ENCODE results near the gene TNNT1.

The TNNT1 gene

DNA sequence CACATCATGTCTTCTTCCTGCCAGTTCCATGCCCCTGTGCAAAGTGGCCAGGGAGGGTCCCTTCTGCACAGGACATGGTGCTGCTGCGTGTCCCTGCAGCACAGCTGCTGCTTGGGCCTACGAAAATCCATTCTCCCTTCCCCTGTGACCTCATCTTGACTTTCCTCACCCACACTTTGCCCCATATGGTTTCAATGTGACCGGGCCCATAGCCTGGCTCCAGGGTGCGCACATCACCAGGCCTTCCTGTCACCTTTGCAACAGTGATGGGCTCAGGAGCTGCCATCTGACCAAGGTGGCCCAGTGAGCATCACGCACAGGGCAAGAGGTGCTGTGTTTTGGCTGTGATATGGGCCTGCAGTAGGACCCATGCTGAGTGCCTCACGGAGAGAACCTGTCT is 42.4 kb downstream of the TNNT1 start:
- no peak for DNase-seq

- no peak for DNase-seq
Observed at GRCh38 chr19:55105237-55105636, 43.8 kb downstream of the TNNT1 start.

DNA sequence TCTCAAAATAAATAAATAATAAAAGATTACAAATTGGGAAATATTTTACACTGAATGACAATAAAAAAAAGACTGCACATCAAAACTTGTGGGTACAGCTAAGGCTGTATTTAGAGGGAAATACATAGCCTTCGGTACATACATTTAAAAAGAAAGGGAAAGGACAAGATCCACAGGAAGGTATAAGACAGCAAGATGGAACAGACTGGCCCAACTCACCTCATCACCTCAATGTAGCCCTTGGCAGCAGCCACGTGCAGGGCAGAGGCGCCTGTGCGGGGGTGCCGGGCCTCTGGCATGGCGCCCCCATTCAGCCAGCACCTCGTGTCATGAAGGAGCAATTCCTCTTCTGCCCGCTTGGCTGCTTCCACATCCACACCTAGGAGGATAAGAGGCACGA is 45.8 kb downstream of the TNNT1 start:
- no peak for DNase-seq

DNA sequence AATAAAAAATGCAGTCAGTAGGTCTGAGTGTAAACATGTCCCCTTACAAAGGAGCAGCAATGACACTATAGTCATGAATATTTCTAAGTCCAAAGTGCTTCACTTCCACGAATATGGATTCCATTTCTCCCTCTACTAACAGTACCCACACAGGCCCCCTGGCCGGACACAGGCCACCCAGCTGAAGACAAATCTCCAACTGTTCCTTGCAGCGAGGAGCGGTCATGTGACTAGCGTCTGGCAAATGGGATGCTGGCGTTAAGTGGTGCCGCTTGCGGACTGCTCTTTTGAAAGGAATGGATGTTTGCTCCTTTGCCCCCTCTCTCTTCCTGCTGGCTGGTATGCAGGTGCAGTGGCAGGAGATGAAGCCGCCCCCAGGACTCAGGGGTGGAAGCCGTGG is 47.7 kb downstream of the TNNT1 start:
- DNase-seq: no peak

- DNase-seq: no peak
Observed at GRCh38 chr19:55099557-55100506, 49.2 kb downstream of the TNNT1 start.

- no peak for DNase-seq
Observed at GRCh38 chr19:55098716-55099556, 50.1 kb downstream of the TNNT1 start.

- DNase-seq: no peak
Observed at GRCh38 chr19:55097864-55098715, 50.9 kb downstream of the TNNT1 start.

DNA sequence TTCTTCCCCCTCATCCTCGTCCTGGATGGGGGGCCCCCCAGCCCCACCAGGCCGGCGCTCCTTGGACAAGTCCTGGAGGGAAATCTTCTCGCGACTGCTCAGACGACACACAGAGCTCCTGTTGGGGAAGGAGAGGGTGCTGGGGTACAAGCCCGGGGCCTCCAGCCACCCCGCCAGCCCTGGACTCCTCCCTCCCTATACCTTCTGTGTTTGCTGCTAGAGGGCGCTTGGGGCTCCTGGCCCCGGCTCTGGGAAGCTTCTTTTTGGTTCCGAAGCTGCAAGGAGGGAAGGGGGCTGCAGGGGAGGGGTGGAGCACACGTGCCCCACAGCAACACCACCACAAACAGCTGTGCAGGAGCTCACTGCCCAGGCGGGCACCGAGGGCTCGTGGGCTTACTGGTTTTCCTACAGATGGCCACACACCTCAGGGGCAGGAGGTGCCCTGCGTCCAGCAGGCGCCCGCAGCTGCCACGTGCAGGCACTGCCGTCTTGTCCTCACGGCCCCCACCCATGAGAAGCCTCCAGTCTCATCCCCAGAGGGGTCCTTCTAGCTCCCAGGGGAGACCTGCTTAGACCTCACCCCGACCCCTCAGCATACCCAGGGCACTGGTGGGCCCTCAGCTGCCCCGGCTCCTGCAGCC is 52.8 kb downstream of the TNNT1 start:
- DNase-seq: no peak

GRCh38 chr19:55095260-55096060 is 53.5 kb downstream of the TNNT1 start:
- no peak for DNase-seq

DNA sequence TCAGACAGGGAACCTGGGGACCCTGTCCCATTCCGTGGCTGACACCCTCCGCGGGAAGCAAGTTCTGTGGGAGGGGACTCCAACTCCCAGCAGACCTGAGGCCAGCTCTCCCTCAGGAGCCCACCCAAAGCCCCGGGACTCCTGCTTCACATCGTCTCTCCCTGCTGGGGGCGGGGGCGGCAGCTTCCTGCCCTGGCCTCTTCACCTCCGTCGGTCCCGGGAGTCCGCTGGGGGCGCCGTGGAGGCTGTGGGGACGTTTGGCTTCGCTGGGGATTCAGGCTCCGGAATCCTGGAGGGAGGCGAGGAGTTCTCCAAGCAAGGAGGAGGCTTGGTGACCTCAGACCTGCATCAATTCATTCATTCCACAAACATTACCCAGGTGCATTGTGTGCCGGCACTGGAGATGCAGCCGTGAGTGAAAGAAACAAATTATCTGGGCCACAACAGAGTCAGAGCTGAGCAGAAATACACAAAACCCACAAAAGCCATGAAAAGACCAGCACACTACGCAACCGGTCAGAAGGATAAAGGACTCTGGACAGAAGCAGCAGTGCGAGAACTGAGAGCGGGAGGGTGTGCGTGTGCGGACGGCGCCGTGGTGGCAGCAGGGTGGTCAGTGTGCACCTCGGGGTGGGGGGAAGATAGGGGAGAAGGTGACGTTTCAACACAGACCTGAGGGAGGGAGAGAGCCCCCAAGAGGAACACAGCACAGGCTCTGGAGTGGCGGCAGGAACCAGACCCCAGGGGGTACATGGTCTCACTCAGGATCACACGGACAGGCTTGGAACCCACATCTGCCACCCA is 54.3 kb downstream of the TNNT1 start:
- no peak for DNase-seq

- DNase-seq: no peak
Observed at GRCh38 chr19:55092423-55093318, 56.3 kb downstream of the TNNT1 start.

- DNase-seq: no peak
Observed at GRCh38 chr19:55091955-55092354, 57.1 kb downstream of the TNNT1 start.

- no peak for DNase-seq
Observed at GRCh38 chr19:55091126-55091910, 57.7 kb downstream of the TNNT1 start.

GRCh38 chr19:55090564-55090963 is 58.4 kb downstream of the TNNT1 start:
- no peak for DNase-seq

GRCh38 chr19:55089342-55089944 is 59.6 kb downstream of the TNNT1 start:
- no peak for DNase-seq

- DNase-seq: no peak
Observed at GRCh38 chr19:55088543-55089341, 60.3 kb downstream of the TNNT1 start.

DNA sequence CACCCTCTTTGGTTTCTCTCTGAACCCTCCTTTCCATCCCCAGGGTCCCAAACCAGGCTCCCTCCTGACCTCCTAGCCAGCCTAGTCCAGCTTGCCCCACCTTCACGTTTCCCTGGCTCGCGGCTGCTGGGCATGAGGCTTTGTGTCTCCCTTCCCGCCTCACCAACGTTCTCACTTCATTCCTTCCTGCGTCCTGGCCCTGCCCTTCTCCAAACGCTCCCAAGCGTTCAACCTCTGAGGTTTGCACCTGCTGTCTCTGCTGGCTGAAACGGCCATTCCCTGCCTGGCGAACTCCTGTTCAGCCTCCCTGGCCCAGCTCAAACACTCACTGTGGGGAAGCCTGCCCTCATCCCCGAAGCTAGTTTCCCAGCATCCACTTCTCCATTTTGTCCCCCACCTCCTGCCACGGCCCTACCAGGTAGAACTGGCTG is 61.0 kb downstream of the TNNT1 start:
- no peak for DNase-seq

All from cortex of kidney (tissue), 1 donor.